Hepatocyte (in vitro differentiated cells): Measurements from ENCODE around the gene TMEM259.

Experiments
- CTCF ChIP-seq: fragments of 200-600 bp; sonication (generic); IDR thresholded peaks from 2 replicates; pipeline ENCODE4 v1.5.1; 2016; ENCODE audit warnings: antibody characterized with exemption, mild to moderate bottlenecking; ENCODE audit not compliant: poor library complexity
- EZH2 ChIP-seq: fragments of 200-600 bp; sonication (generic); IDR thresholded peaks from 2 replicates; pipeline ENCODE4 v1.6.1; 2016; ENCODE audit warnings: antibody characterized with exemption, mild to moderate bottlenecking, borderline replicate concordance
- EZH2phosphoT487 ChIP-seq: fragments of 200-600 bp; sonication (generic); IDR thresholded peaks from one replicate; pipeline ENCODE4 v1.6.1; 2018; ENCODE audit warnings: antibody characterized with exemption, mild to moderate bottlenecking, low read depth, moderate library complexity; ENCODE audit not compliant: unreplicated experiment, severe bottlenecking

GRCh38 chr19:1020868-1021425 is at the start of gene TMEM259:
- TF ChIP-seq CTCF: no peak
- no peak for TF ChIP-seq EZH2phosphoT487
- no peak for TF ChIP-seq EZH2
